ENCODE measurements around the gene KRT10.
"Not testable (repeated sequence)": the region's sequence is repeated elsewhere in the genome, so short reads cannot be mapped to it uniquely, and the experiment has no call there.

KRT10 gene

DNA sequence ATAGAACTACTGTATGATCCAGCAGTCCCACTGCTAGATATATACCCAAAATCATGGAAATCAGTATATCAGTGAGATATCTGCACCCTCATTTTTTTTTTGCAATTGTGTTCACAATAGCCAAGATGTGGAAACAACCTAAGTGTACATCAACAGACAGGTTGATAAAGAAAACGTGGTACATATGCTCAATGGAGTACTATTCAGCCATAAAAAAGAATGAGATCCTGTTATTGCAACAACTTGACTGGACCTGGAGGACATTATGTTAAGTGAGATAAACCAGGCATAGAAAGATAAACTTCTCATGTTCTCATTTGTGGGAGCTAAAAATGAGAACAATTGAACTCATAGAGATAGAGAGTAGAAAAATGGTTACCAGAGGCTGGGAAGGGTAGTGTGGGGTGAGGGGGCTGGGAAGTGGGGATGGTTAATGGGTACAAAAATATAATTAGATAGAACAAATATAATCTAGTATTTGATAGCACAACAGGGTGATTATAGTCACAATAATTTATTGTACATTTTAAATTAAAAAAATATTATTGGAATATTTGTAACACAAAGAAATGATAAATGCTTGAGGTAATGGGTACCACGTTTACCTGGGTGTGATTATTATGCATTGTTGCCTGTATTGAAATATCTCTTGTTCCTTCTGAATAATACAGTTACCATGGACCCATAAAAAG, 7.8 kb upstream of the KRT10 start:
- no peak for DNase-seq

DNA sequence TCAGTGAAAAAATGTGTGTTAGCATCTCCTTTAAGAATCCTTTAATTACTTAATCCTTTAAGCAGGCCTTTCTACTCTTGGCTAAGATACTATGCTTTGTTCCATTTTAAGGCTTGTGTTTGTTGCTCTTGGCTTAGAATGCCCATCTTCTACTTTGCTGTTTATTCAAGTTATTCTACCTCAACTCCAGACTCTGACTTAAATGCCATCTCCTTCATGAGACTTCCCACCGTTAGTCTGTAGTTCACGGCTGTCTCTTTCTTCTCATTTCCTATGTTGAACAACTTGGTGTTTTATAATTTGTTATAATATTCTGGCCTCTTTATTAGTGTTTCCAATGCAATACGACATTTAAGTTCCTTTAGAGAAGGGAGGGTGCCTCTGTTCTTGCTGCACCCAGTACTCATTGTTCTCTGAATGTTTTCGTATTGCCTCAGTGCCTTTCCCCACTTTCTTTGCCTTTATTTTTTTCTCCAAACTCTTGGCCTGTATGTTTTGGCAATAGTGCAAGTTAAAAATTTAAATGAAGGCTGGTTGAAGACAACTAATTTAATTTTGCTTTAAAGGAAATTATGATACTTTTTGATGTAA, 6.1 kb upstream of the KRT10 start:
- no peak for DNase-seq

DNA sequence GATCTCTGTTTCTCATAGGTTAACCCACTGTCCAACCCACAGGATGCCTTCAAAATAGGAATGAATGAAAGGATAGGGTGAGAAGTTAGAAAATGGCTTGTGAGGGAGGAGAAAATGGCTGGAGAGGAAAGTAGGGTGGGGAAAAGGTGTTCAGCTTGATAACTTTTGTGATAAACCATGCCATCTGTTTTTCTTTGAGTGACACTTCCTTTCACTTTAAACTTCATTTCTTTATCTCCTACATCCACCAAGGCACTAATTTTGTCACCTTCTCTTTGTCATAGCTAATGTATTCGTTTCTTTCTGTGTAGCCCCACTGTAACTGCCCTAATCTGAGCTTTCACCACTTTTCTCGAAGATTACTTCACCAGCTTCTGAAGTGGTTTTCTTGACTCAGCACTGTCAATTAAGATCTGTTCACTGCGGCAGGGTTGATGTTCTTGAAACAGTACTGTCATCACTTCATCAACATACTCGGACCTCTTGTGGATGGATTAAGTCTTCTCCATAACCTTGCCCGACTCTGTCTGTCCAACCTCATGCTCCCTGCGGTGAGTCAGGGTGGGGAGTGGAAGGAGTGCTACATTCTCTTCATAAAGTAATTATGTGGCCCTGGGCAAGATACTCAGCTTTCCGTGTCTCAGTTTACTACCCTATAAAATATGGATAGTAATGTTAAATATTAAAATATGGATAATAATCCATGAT, 5.5 kb upstream of the KRT10 start:
- no peak for DNase-seq

DNA sequence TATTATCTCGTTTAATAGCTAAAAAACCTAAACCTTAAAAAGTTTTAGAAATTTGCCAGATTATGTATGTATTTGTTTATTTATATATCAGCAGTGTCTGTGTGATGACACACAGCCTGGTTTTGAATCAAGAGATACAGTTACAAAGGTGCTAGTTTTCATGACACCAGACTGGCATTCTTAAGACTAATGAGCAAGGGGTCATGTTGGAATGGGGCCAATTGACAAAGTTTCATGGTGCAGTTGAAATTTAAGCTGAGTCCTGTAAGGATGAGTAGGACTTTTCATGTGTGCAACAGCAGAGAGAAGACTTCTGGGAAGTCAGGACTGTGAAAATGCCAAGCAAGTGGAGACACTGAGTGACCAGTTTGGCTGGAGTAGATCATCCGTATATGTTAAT, 3.2 kb upstream of the KRT10 start:
- DNase-seq: no peak

DNA sequence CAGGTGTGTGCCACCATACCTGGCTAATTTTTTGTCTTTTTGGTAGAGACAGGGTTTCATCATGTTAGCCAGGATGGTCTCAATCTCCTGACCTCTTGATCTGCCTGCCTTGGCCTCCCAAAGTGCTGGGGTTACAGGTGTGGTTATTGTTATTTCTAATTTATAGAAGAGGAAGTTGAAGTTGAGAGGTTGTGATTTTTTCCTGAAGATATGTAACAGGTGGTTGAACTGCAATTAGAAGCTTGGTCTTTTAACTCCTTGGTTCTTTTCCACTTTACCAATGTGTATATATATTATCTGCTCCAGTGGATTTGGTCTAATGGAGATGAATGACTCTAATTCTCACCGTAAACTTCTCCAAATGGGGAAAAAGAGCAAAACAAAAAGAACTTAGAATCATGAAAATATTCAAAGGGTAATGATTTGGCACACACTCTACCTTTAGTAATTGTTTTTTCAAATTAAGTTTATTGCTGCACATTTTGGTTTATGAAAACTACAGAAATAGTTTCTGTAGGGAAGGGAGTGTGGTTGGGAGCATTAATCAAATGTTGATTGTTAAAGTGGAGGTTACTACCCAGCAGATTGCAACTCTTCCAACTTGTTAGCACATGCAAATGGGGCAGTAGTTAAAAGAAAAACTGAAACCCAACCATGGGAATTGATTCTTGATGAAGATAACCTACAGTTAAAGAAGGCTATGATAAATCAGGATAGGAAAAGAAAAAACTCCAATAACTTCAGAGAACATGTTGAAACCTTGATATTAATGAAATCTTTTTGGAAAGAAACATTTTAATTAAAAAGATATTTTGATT, 1.8 kb upstream of the KRT10 start:
- DNase-seq: no peak

DNA sequence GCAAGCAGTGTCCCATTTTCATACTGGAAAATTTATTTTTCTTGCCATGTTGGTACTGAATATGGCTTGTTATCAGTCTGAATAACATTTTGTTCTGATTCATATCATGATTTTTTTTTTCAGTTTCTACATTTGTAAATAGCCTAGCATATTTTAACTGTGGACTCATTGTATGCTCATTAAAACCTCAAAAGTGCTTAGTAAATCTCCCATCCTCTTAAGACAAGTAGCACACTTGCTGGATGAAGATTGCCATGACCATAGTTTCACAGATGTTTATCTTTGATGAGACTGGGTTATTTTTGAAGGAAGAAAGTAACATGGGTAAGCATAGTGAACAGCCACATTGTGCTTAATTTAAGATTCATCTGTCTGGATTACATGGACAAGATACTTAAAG, 878 bp downstream of the KRT10 start:
- no peak for DNase-seq

DNA sequence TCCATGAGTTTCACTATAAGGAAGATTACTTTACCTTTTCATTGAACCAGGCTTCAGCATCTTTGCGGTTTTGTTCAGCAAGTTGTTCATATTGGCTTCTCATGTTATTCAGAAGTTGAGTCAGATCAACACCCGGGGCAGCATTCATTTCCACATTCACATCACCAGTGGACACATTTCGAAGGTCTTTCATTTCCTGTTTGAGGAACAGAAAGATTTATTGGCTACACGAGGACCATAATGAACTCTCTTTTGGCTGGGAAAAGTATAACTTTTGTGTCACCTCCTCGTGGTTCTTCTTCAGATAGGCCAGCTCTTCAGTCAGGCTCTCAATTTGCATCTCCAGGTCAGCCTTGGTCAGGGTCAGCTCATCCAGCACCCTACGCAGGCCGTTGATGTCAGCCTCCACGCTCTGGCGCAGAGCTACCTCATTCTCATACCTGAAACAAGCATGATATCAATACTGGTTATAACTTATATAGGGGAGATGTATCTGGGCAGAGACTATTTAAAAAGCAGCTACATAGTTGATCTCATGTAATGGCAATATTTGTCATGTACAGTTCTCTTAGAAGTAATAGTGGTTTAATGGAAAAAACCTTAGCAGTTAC, 2.1 kb downstream of the KRT10 start:
- no peak for DNase-seq

DNA sequence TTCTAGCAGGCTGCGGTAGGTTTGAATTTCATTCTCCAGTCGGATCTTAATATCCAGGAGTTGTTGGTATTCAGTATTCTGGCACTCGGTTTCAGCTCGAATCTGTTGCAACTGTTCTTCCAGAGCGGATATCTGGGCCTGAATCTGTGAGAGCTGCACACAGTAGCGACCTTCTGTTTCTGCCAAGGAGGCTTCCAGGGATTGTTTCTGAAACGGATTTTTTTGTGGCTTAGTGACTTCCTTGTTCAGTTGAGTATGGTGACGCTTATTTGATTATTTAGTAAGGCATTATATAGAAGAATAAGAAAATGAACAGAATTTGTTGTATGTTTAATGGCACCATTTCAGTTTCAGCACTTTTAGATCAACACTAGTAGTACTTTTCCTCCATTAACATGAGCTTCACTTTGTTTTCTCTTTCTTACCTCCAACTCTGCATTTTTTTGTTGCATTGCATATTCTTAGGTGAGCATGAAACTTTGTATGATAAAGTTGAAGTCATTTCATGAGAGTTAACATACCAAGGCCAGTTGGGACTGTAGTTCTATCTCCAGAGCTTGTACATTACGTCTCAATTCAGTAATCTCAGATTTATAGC, 2.8 kb downstream of the KRT10 start:
- no peak for DNase-seq

DNA sequence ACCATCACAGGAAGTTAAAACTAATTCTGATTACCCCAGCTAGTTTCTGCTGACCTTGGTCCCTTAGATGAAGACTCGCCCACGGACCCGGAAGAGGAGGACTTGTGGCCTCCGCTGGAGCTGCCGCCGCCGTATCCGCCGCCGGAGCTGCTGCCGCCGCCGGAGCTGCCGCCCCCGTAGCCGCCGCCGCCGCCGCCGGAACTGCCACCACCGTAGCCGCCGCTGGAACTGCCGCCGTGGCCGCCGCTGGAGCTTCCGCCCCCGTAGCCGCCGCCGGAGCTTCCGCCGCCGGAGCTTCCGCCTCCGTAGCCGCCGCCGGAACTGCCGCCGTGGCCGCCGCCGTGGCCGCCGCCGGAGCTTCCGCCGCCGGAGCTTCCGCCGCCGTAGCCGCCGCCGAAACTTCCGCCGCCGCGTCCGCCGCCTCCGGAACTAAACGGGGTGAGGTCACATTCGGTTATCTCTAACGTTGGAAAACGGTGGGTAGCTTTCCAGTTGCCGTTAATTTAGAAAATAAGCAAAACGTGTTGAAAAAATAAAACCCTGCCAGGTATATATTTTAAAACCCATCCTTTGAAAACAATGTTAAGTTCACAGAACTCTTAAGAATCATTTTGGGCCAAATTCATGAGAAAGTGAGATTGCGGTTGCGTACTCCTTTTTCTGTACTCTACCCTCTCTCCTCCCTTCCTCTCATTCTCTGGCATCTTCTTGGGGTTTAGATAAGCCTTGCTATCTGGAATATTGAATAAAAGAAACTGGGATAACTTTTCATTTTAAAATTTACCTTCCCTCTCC, 3.5 kb downstream of the KRT10 start:
- peak; percentile 89 for DNase-seq

DNA sequence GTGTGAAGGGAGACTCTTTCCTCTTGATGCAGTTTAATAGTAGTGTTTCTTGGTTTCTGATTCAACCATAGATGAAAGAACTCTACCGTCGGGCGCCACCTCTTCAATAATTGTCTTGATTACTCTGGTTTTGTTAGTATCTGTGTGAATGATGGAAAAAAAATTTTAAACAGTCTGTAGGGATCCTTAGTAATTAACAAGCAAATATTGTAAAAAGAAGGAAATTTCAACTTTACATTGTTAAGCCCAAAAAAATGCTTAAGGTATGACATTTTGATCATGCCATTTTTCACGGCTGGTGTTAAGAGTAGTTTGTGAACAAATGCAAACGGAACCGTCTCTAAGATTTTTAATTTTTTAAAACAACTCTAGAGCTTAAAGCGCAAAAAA, 4.1 kb downstream of the KRT10 start:
- no peak for DNase-seq

DNA sequence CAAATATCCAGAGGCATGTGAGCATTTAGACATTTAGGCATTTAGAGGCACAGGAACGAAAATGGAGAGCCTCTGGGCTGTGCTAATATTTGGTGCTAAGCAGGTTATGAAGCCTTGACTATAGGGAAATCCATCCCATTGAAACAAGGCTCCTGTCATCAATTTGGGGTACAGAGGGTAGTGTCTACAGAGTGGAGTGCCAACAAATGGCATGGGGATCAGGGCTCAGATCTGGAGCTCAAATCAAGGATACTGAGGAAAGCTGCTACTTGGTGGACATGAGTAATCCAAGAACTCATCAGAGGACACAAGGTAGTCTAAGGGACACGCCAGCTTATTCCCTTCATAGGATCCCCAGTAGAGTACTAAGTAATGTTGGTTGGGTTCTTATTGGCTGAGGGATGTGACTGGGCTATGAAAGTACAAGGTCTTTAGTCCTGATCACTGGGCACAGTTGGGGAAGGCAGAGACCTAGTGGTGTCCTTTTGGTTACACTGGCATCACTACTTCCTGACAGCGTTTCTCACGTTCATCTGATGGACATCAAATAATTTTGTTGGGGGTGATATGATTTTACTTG, 5.2 kb downstream of the KRT10 start:
- no peak for DNase-seq

DNA sequence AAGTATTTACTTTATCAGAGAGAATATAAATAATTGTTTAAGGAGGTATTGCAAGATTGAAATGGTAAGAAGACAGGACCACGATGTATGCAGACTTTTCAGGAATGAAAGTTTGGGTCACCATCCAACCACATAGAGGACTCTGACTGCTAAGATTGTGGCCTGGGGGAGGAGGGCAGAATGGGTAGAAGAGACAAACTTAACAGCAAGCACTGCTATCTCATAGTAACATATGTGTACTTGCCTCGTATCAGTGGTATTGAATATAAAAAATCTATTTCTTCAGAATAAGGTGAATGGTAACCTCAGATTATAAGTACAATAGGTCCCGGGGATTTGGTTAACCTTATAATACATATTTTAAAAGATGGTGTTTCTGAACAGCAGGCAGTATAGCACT, 5.8 kb downstream of the KRT10 start:
- no peak for DNase-seq

DNA sequence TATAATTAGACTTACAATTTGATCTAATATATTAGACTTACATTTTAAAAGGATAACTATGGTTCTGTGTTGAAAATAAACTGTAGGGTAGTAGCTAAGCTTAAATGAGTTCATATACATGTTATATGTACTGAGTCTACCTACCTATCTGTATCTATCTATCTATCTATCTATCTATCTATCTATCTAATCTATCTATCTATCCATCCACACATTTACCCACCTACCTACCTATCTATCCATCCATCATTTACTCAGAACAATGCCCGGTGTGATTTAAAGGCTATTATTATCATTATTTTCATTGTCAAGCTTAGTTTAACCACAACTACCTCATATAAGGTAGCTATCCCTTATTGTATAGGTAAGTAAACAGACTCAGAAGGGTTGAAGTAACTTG, 7.0 kb downstream of the KRT10 start:
- no peak for DNase-seq

DNA sequence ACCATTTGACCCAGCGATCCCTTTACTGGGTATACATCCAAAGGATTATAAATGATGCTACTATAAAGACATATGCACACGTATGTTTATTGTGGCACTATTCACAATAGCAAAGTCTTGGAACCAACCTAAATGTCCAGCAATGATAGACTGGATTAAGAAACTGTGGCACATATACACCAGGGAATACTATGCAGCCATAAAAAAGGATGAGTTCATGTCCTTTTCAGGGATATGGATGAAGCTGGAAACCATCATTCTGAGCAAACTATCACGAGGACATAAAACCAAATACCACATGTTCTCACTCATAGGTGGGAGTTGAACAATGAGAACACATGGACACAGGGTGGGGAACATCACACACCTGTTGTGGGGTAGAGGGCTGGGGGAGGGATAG, 7.8 kb downstream of the KRT10 start:
- DNase-seq: not testable (repeated sequence)

DNA sequence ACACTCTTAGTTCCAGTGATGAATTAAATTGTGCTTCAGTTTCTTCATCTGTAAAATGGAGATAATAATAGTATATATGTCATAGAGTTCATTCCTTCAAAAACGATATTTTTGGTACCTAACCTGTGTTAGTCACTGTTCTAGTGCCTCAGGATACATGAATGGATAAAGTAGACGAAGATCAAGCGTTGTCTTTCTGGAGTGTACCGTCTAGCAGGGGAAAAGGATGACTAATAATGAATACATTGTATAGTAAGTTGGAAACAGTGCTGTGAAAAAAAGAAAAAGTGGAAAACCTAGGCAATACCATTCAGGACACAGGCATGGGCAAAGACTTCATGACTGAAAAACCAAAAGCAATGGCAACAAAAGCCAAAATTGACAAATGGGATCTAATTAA, 8.6 kb downstream of the KRT10 start:
- no peak for DNase-seq

DNA sequence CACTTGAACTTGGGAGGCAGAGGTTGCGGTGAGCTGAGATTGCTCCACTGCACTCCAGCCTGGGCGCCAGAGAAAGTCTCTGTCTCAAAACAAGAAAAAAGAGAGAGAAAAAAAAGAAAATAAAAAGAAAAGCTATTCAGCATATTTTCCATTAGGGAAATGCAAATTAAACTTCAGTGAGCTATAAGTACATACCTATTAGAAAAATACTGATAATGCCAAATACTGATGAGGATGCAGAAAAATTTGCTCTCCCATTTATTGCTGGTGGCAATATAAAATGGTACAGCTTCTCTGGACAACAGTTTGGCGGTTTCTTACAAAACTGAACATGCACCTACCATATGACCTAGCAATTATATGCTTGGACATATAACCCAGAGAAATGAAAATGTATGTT, 9.8 kb downstream of the KRT10 start:
- no peak for DNase-seq

DNA sequence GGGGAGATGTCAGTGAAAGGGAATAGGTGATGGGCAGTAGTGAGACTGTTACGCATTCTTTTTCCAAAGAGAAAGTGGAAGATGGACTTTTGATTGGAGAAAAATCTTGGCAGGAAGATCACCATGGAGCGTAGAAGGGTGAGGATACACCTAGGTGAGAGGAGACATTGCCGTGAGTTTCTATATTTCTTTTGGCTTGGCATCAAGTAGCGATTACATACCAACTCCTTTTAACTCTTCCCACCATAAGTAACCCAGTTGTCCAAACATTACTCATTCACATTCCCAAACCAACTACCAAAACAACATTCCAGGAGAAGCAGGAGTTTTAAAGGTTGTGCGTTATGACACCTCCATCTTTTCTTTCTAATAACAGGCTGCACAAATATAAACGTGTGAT, 11.9 kb downstream of the KRT10 start:
- DNase-seq: no peak

DNA sequence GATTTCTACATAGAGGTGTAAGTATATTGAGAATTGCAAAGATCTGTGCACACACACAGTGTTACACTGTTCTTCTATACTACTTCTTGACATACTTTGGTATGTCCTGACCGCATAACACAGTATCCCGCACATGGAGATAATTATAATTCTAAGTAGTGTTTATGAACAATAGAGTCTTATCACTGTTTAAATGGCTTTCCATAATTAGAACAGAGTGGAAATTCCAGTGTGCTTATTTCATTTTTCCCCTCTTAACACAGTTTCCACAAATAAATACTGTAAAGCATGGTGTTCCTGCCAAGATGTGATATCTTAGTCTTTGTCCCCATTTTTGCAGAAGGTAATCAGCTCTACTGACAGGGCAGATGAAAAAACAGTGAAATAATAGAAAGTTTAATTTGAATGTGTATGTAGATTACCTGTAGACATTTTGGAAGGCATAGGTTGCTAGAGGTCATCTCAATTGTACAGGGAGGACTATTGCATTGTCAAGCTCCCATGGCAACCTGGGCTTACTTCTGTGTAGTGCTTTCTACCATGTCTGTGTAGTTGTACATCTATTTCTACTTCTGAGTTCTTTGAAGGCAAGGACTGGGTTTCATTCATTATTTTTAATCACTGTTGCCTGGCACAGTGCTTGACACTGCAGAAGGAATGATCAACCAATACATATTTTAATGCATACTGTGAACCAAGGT, 12.5 kb downstream of the KRT10 start:
- DNase-seq: no peak

DNA sequence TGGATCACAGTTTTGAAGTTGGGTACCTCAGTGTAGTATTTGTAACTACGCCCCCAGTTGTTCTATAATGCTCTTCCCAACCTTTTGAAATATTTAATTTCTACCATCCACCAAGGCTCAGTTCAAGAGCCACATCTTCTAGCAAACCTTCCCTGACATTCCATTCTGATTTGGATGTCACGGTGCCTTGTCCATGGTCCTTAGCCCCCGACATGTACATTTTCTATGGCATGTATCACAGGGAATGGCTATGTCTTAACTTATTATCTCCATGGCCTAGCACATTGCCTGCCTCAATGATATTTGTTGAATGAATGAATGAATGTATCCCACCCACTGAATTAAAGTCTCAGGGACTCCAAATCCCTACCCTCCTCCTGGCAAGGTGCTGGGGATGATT, 16.3 kb downstream of the KRT10 start:
- DNase-seq: no peak

DNA sequence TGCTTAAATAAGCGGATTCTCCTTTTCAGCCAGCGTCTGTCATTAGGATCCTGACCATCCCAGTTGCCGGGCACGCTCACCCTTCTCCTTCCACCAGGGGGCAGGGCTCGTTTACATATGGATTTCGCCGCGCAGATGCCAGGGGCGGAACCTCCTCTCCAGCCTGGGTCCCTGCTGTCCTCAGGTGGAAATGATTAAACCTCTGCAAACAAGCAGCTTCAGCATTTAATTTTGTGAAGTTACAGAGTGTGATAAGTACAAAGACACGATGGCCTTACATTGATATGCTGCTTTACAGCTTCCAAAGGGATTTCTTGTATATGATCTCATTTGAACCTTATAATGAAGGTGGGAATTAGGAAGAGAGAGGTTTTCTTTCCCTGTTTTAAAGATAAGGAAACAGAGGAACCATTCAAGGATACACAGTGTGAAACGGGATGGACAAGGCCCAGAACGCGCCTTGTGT, 18.8 kb downstream of the KRT10 start:
- DNase-seq: peak; percentile 67

DNA sequence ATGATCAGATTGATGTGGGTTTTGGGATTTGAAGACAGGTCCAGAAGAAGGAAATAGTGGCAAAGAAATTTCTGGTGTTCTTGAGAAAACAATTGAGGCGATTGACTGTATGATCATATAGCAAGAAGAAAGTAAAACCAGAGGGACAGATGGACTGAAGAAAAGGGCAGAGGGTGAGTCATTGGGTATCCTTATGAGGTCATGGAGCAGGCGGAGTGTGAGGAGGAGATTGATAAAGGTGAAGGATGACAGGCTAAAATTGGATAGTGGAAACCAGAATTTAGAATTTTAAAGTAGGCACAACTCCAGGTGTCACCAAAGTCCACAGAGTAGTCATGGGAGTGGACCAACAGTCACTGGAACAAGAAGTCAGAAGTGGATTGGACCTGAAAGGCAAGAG, 21.3 kb downstream of the KRT10 start:
- DNase-seq: no peak

Measured in stimulated activated naive CD4-positive, alpha-beta T cell treated with Interleukin-2 at 50 U/mL for 16 hours (primary cell).